Fibroblast of skin of back (primary cell): ENCODE results near the gene GDI2. TPM values are rescaled to one million over a fixed set of nuclear protein-coding genes. Genes with fewer than 3 reads are reported as not detected.
"Not testable (repeated sequence)": the region's sequence is repeated elsewhere in the genome, so short reads cannot be mapped to it uniquely, and the experiment has no call there.

Experiments used
- DNase-seq: peaks from one replicate; pipeline ENCODE4 v3.0.0-alpha.2; 2013
- polyA plus RNA-seq, 2 experiments: library from polyadenylated mRNA; unstranded; fragments of 120-200 nt; gene quantifications; one replicate each; pipeline ENCODE4 v1.2.1, GENCODE V29; 2013; ENCODE audit not compliant: insufficient read length in 2 of 2

Gene GDI2
- polyA plus RNA-seq (2013, experiment 1 of 2; ENCODE audit: insufficient read length): 226 TPM
- polyA plus RNA-seq (2013, experiment 2 of 2; ENCODE audit: insufficient read length): 224 TPM

DNA sequence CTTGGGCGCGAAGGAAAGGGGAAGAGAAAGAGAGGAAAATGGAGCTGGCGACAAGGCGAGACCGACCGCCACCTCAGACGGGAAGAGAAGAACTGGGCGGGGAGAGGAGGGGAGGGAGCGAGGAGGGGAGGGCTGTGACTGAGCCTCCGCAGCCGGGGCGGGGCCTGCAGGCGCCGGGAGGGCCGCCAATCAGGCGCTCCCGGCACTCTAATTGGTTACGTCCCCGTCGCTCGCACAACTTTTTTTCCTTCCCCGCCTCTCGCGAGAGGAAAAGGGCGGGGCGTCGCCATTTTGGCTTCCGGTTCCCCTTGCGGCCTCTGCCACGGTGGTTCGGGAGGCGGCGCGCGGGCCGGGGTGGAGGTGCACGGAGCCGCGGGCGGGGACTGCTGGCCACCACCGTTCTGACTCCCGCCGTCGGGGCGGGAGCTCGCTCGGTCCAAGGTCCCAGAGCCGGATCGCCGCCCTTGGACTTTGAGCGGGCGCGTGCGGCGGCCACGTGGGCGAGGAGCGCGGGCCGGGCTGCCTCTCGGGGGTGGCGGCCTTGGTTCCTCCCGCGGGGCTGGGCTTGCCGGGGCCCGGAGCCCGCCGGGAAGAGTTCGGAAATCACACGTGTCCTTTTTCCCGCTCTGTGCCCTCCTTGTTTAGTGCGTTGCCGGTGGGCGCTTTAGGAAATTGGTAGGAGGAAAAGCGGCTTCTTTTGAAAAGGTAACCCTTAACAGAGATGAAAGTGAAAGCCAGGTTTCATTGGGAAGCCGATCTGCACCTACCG lies at the start of gene GDI2:
Gene GDI2 (minus strand): TSS at position 94 of the 769 bp plus-strand sequence. CDS start 176 bp downstream, outside the sequence.
- peak; percentile 97 for DNase-seq

GRCh38 chr10:5862360-5862961 lies 49.2 kb upstream of the GDI2 start:
- no peak for DNase-seq

DNA sequence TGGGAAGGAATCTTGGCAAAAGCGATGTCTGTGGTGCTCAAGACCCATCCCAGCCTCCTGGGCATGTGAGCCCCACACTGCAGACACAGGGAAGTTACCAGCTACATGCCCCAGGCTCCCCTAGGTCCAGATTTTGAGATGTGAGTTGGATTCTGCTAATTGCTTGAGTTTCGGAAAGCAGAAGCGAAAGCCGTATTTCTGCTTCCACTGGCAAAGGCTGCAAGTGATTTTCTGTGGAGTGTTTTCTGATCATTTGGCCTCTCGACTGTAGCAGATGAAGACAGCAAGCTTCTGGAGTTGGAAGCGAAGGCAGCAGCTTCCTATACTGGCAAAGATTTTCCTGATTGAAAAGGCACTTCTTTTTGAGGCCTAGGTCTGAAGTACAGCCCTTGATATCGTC lies 46.8 kb upstream of the GDI2 start:
- DNase-seq: no peak

- DNase-seq: no peak
These were observed 45.6 kb upstream of the GDI2 start for GRCh38 chr10:5858811-5859210.

DNA sequence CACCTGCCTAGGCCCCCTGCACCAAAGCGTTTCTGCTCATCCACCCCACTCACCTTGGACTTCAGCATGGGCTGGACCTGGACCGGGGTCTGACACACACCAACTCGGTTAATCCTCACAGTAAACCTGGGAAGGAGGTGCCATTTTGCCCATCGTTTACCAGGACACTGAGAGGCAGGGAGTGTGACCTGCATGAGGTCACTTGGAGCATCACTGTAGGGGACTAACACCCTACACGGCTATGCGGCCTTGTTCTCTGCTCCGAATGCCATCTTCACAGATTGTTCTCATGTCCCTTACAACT lies 43.4 kb upstream of the GDI2 start:
- DNase-seq: no peak

GRCh38 chr10:5855979-5856700 lies 42.9 kb upstream of the GDI2 start:
- no peak for DNase-seq

GRCh38 chr10:5854131-5854475 lies 40.9 kb upstream of the GDI2 start:
- no peak for DNase-seq

GRCh38 chr10:5846667-5847066 lies 33.4 kb upstream of the GDI2 start:
- DNase-seq: not testable (repeated sequence)

- DNase-seq: peak; percentile 27
These were observed 31.3 kb upstream of the GDI2 start for GRCh38 chr10:5844345-5845055.

GRCh38 chr10:5843686-5844344 lies 30.6 kb upstream of the GDI2 start:
- DNase-seq: no peak

DNA sequence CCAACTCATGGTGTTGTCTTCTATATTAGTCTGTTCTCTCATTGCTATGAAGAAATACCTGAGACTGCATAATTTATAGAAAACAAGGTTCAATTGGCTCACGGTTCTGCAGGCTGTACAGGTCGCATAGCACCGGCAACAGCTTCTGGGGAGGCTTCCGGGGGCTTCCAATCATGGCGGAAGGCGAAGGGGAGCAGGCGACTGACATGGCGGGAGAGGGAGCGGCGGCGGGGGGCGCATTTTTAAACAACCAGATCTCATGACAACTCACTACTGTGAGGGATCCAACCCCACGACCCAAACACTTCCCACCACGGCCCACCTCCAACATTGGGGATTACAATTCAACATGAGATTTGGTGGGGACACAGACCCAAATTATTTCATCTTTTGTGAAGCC lies 28.7 kb upstream of the GDI2 start:
- no peak for DNase-seq

DNA sequence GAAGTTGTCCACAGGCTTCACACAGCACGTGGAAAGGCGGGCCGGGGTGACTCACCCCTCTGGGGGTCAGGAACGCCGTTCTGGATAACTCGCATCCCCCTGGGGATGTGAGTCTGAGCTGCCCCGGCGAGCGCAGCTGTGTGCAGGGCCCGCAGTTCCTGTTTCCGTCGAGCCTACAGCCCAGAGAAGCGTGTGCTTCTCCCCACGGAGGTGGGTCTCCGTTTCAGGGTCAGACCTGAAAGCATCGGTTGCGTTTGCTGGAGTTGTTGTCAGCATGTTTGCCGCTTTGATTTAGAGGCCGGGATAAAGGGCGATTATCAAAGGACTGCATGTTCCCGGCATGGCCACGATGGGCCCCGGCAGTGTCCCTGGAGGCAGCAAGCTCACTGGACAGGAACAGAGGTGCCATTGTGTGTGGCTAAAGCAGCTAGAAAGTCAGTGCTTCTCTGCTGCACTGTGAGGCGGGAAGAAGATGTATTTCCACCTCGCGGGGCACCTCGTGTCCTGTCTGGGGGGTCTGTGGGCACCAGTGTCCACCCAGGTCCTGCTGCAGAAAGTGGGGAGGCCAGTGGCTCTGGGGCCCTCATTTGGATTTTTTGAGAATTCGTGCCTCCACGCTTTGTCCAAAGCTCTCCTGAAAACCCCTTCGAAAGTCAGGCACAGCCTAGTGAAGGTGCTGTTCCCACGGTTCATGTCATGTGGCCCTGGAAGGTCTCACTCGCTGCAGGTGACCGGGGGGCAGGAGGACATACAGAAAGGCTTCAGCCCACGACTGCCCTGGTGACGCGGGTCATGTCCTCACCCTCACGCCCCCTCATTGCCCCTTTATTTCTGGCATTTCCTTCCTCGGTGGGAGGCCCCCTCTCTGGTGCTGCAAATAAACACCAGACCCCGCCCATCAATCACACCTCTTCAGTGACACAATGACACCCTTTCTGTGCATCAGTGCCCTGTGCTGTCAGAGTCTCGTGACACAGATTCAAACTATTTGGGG lies 27.4 kb upstream of the GDI2 start:
- DNase-seq: peak; percentile 78

GRCh38 chr10:5836181-5836580 lies 22.9 kb upstream of the GDI2 start:
- DNase-seq: not testable (repeated sequence)

DNA sequence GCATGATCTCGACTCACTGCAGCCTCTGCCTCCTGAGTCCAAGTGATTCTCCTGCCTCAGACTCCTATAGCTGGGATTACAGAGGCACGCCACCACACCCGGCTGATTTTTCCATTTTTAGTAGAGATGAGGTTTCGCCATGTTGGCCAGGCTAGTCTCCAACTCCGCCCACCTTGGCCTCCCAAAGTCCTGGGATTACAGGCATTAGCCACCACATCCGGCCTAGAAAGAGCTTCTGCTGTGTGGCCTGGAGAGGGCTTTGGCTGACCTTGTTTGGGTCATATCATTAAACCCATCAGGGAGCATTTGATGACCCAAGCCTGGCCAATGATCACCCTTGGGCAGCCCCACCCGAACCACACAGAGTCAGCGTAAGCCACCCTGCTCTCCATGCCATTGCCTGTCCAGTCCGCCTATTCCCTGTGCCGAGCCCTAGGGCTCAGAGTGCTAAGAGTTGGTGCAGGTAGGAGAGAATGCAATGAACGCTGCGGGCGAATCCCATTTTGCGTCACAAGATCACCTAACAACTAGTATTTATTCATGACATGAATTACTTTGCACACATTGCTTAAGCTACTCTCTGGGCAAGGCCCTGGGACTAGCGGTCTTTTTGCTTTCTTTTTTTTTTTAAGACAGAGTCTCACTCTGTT lies 22.3 kb upstream of the GDI2 start:
- no peak for DNase-seq

GRCh38 chr10:5833814-5834213 lies 20.6 kb upstream of the GDI2 start:
- no peak for DNase-seq

- DNase-seq: no peak
These were observed 19.7 kb upstream of the GDI2 start for GRCh38 chr10:5832946-5833345.

DNA sequence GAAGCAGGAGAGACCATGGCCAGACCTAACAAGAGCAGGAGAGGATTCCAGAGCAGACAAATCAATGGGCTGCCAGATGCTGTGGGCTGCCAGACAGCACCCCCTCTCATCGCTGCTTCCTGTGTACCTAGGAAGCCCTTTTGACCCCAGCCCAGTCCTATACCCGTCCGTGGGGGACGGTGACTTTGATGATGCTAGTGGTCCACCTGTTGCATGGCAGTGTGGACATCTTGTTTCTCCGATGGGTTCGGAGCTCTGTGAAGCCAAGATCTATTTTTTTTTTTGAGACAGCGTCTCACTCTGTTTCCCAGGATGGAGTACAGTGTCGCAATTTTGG lies 18.2 kb upstream of the GDI2 start:
- no peak for DNase-seq

- DNase-seq: no peak
These were observed 17.6 kb upstream of the GDI2 start for GRCh38 chr10:5830629-5831445.

DNA sequence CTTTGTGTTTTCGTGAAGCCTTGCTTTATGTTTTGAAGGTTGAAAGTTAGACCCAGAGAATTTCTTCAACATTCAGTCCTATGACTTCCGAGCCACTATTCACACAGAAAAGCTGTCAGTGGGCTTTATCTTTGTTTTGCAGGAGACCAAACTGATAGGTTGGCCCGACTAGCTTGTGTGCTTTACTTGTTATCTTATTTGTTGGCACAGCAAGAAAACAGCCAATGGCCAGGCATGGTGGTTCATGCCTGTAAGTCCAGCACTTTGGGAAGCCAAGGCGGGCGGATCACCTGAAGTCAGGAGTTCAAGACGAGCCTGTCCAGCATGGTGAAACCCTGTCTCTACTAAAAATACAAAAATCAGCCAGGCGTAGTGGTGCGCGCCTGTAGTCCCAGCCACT lies 16.0 kb upstream of the GDI2 start:
- no peak for DNase-seq

- no peak for DNase-seq
These were observed 15.5 kb upstream of the GDI2 start for GRCh38 chr10:5828725-5829124.
